Measurements from ENCODE around the gene CHAC2. TPM values are rescaled to one million over a fixed set of nuclear protein-coding genes. Genes with fewer than 3 reads are reported as not detected.
"Not testable (repeated sequence)": the region's sequence is repeated elsewhere in the genome, so short reads cannot be mapped to it uniquely, and the experiment has no call there.

CHAC2 gene
- polyA plus RNA-seq, 1 experiment, result 0.98 TPM

DNA sequence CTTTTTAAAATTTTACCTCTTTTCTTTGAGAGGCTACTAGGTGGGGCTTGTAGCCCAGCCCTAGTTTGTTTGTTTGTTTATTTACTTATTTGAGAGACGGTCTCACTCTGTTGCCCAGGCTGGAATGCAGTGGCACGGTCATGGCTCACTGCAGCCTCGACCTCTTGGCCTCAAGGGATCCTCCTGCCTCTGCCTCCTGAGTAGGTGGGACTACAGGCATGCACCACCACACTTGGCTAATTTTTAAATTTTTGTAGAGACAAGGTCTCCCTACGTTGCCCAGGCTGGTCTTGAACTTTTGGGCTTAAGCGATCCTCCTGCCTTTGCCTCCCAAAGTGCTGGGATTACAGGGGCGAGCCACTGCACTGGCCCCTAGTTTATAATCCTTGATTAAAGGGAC lies 54.2 kb downstream of the CHAC2 start:
- H3K4me3 ChIP-seq (ENCODE audit: low read depth, low read length), result no peak overlapping the region
- peaks cover 7% of the 10 kb centered on the region for H3K36me3 ChIP-seq (ENCODE audit: control insufficient read depth, insufficient read depth, low read length)
- no peaks in the 10 kb centered on the region for H3K27me3 ChIP-seq (ENCODE audit: control insufficient read depth, insufficient read depth, low read length)
- POLR2A ChIA-PET, result no interaction called here
- CTCF ChIA-PET, result no interaction called here
- TF ChIP-seq, protein P1, sequence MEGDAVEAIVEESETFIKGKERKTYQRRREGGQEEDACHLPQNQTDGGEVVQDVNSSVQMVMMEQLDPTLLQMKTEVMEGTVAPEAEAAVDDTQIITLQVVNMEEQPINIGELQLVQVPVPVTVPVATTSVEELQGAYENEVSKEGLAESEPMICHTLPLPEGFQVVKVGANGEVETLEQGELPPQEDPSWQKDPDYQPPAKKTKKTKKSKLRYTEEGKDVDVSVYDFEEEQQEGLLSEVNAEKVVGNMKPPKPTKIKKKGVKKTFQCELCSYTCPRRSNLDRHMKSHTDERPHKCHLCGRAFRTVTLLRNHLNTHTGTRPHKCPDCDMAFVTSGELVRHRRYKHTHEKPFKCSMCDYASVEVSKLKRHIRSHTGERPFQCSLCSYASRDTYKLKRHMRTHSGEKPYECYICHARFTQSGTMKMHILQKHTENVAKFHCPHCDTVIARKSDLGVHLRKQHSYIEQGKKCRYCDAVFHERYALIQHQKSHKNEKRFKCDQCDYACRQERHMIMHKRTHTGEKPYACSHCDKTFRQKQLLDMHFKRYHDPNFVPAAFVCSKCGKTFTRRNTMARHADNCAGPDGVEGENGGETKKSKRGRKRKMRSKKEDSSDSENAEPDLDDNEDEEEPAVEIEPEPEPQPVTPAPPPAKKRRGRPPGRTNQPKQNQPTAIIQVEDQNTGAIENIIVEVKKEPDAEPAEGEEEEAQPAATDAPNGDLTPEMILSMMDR (IDR thresholded peaks at IDR 0.05; ENCODE audit: insufficient read depth, low read depth, low read length), result no peak
- DNase-seq (ENCODE audit: low read depth), result no peak

GRCh38 chr2:53823639-53824038 lies 56.0 kb downstream of the CHAC2 start:
- POLR2A ChIA-PET; H3K4me3 ChIP-seq (ENCODE audit: low read depth, low read length); CTCF ChIA-PET; DNase-seq (ENCODE audit: low read depth); H3K27me3 ChIP-seq (ENCODE audit: control insufficient read depth, insufficient read depth, low read length); H3K36me3 ChIP-seq (ENCODE audit: control insufficient read depth, insufficient read depth, low read length): not testable (repeated sequence)
- TF ChIP-seq, protein P1 (IDR thresholded peaks at IDR 0.05; ENCODE audit: insufficient read depth, low read depth, low read length), result 0 out of 2 replicates have a peak, but pooled peaks have one; percentile 3

Other genes with a start within 250 kb of the CHAC2 start
- 10.9 and 22.5 TPM in 2 replicates for gene ASB3, start 19.1 kb downstream of the CHAC2 start, polyA plus RNA-seq (2011; rRNA removed)
- 26.6 and 55.6 TPM in 2 replicates for gene ERLEC1, start 19.2 kb downstream of the CHAC2 start, polyA plus RNA-seq (2011; rRNA removed)
- gene GPR75, start 92.2 kb downstream of the CHAC2 start, polyA plus RNA-seq (2011; rRNA removed), result 1.5 TPM in 2 replicates
- gene PSME4, start 203.2 kb downstream of the CHAC2 start, polyA plus RNA-seq (2011; rRNA removed), result 14.9 and 32.1 TPM in 2 replicates

Measured in BJ (cell line).